WTC11 (cell line): ENCODE data around the gene CTSE. TPM values are rescaled to one million over a fixed set of nuclear protein-coding genes. Genes with fewer than 3 reads are reported as not detected.

Experiments used
- ATAC-seq: fragments of 200-7000 bp; cut with Tn5 transposase; 2 replicates; pipeline ENCODE4 v1.10.0; 2021; ENCODE audit warnings: mild to moderate bottlenecking, moderate library complexity
- CTCF ChIA-PET: fragments of 300-600 bp; sonication (Branson Sonifier 250); formaldehyde crosslinking; loops from one replicate; lab custom pipeline; 2021; ENCODE audit warnings: antibody characterized with exemption; lab: Charles Lee
- POLR2A ChIA-PET: fragments of 350-600 bp; sonication (Branson Sonifier 250); formaldehyde crosslinking; loops from one replicate; lab custom pipeline; 2021; ENCODE audit warnings: antibody characterized with exemption; lab: Charles Lee
- DNase-seq: peaks from one replicate; pipeline ENCODE4 v3.0.0; 2021; ENCODE audit warnings: low spot score
- H3K27ac Mint-ChIP-seq: 2 replicates; pipeline ENCODE4 v1.8.0; 2021; ENCODE audit warnings: mixed read lengths
- H3K27me3 Mint-ChIP-seq: 2 replicates; pipeline ENCODE4 v1.8.0; 2021; ENCODE audit warnings: low read depth, mild to moderate bottlenecking, moderate library complexity, mixed read lengths
- H3K36me3 Mint-ChIP-seq: 2 replicates; pipeline ENCODE4 v1.8.0; 2021; ENCODE audit warnings: mixed read lengths
- H3K4me1 Mint-ChIP-seq: 2 replicates; pipeline ENCODE4 v1.8.0; 2022; ENCODE audit warnings: mixed read lengths
- H3K4me3 Mint-ChIP-seq: 2 replicates; pipeline ENCODE4 v1.8.0; 2021; ENCODE audit warnings: mild to moderate bottlenecking, moderate library complexity, mixed read lengths
- H3K9me3 Mint-ChIP-seq: 2 replicates; pipeline ENCODE4 v1.8.0; 2021; ENCODE audit warnings: mixed read lengths
- AR ChIP-seq: fragments of 250-450 bp; sonication (Bioruptor Pico); IDR thresholded peaks from 2 replicates; pipeline ENCODE4 v1.9.0; 2021; ENCODE audit warnings: mild to moderate bottlenecking
- ATF2 ChIP-seq: sonication (generic); formaldehyde crosslinking; IDR thresholded peaks from 2 replicates; pipeline ENCODE4 v1.8.1; 2022; ENCODE audit warnings: low read depth, missing genetic modification reagents, borderline replicate concordance
- E2F1 ChIP-seq: sonication (generic); formaldehyde crosslinking; IDR thresholded peaks from 2 replicates; pipeline ENCODE4 v1.8.0; 2022; ENCODE audit warnings: mild to moderate bottlenecking, missing genetic modification reagents
- ELF4 ChIP-seq: sonication (generic); formaldehyde crosslinking; IDR thresholded peaks from 2 replicates; pipeline ENCODE4 v1.8.1; 2022; ENCODE audit warnings: low read depth, mild to moderate bottlenecking, moderate library complexity, missing genetic modification reagents
- FOXP1 ChIP-seq: sonication (generic); formaldehyde crosslinking; IDR thresholded peaks from 2 replicates; pipeline ENCODE4 v1.8.0; 2022; ENCODE audit warnings: missing genetic modification reagents, mild to moderate bottlenecking, moderate library complexity, borderline replicate concordance
- FOXP4 ChIP-seq: sonication (generic); formaldehyde crosslinking; IDR thresholded peaks from 2 replicates; pipeline ENCODE4 v1.8.0; 2022; ENCODE audit warnings: mild to moderate bottlenecking, missing genetic modification reagents
- GTF2I ChIP-seq: fragments of 250-450 bp; sonication (Bioruptor Pico); conservative IDR thresholded peaks from 2 replicates; pipeline ENCODE4 v1.4.0; 2021; ENCODE audit warnings: mild to moderate bottlenecking
- HMGA2 ChIP-seq: fragments of 250-450 bp; sonication (Bioruptor Pico); IDR thresholded peaks from 2 replicates; pipeline ENCODE4 v1.4.0; 2021; ENCODE audit warnings: mild to moderate bottlenecking, moderate library complexity
- JAZF1 ChIP-seq: fragments of 250-450 bp; sonication (Bioruptor Pico); IDR thresholded peaks from 2 replicates; pipeline ENCODE4 v1.9.0; 2021; ENCODE audit warnings: moderate library complexity, mild to moderate bottlenecking, inconsistent platforms
- NFYB ChIP-seq: sonication (generic); formaldehyde crosslinking; conservative IDR thresholded peaks from 2 replicates; pipeline ENCODE4 v1.8.0; 2022; ENCODE audit warnings: low read depth, missing genetic modification reagents
- NR3C1 ChIP-seq: sonication (generic); formaldehyde crosslinking; conservative IDR thresholded peaks from 2 replicates; pipeline ENCODE4 v1.8.1; 2023; ENCODE audit warnings: low read depth, mild to moderate bottlenecking, missing genetic modification reagents
- PRDM15 ChIP-seq: sonication (generic); formaldehyde crosslinking; IDR thresholded peaks from 2 replicates; pipeline ENCODE4 v1.8.0; 2022; ENCODE audit warnings: missing genetic modification reagents
- PREB ChIP-seq: sonication (generic); formaldehyde crosslinking; IDR thresholded peaks from 2 replicates; pipeline ENCODE4 v1.8.1; 2022; ENCODE audit warnings: mild to moderate bottlenecking, missing genetic modification reagents, moderate library complexity, borderline replicate concordance
- SP1 ChIP-seq: sonication (generic); formaldehyde crosslinking; conservative IDR thresholded peaks from 2 replicates; pipeline ENCODE4 v1.8.1; 2022; ENCODE audit warnings: missing genetic modification reagents
- TCF7 ChIP-seq: sonication (generic); formaldehyde crosslinking; IDR thresholded peaks from 2 replicates; pipeline ENCODE4 v1.8.0; 2022; ENCODE audit warnings: mild to moderate bottlenecking, low read depth, missing genetic modification reagents, moderate library complexity
- ZBTB43 ChIP-seq: sonication (generic); formaldehyde crosslinking; IDR thresholded peaks from 2 replicates; pipeline ENCODE4 v1.8.1; 2023; ENCODE audit warnings: mild to moderate bottlenecking, missing genetic modification reagents
- ZNF263 ChIP-seq: sonication (generic); formaldehyde crosslinking; IDR thresholded peaks from 2 replicates; pipeline ENCODE4 v1.8.1; 2022; ENCODE audit warnings: low read depth, mild to moderate bottlenecking, moderate library complexity, missing genetic modification reagents
- ZNF425 ChIP-seq: fragments of 250-450 bp; sonication (Bioruptor Pico); conservative IDR thresholded peaks from 2 replicates; pipeline ENCODE4 v1.9.0; 2021; ENCODE audit warnings: mild to moderate bottlenecking
- total RNA-seq: library from RNA; stranded (reverse); gene quantifications from 3 replicates; pipeline ENCODE4 v1.2.3, GENCODE V29; 2021

Gene CTSE
- total RNA-seq, 1 experiment from 2014 or later: 0.17 TPM

- TF ChIP-seq FOXP1 (CRISPR knock-in tag): no peak
These were observed 39.6 kb downstream of the CTSE start (continued) for GRCh38 chr1:205983925-205984725.

- no peaks in the 10 kb centered on the region; the same call in 1 of the 2 replicates for H3K27me3 Mint-ChIP-seq
- H3K4me1 Mint-ChIP-seq: peaks cover 9% of the 10 kb centered on the region; the same call in 1 of the 2 replicates
- ATAC-seq (no peak), DNase-seq (no peak)
- no peak overlapping the region for H3K4me3 Mint-ChIP-seq
- H3K36me3 Mint-ChIP-seq: no peaks in the 10 kb centered on the region
- H3K27ac Mint-ChIP-seq: no peak overlapping the region
- H3K9me3 Mint-ChIP-seq: peaks cover 13% of the 10 kb centered on the region
- CTCF ChIA-PET: interaction anchor here (7.0 kb wide), 1 partner anchor 65 kb away, joined by 557 read pairs; no protein-coding TSS in a partner anchor
- POLR2A ChIA-PET: no interaction called here
- TF ChIP-seq NFYB (no peak), ZNF263 (CRISPR knock-in tag) (no peak), GTF2I (no peak), HMGA2 (no peak), AR (CRISPR knock-in tag) (no peak), ELF4 (no peak), ZNF425 (CRISPR knock-in tag) (no peak), E2F1 (no peak), PRDM15 (no peak), ZBTB43 (CRISPR knock-in tag) (no peak), SP1 (CRISPR knock-in tag) (no peak), NR3C1 (no peak), FOXP4 (no peak), ATF2 (CRISPR knock-in tag) (no peak), JAZF1 (CRISPR knock-in tag) (no peak), TCF7 (CRISPR knock-in tag) (no peak), PREB (CRISPR knock-in tag) (no peak)
These were observed 42.4 kb downstream of the CTSE start for GRCh38 chr1:205981257-205981656.
